NCI-H226 (cell line): Measurements from ENCODE around the gene C13orf46.

Source experiments
- DNase-seq: peaks from one replicate; pipeline ENCODE4 v3.0.0-alpha.2; 2015

Gene C13orf46

DNA sequence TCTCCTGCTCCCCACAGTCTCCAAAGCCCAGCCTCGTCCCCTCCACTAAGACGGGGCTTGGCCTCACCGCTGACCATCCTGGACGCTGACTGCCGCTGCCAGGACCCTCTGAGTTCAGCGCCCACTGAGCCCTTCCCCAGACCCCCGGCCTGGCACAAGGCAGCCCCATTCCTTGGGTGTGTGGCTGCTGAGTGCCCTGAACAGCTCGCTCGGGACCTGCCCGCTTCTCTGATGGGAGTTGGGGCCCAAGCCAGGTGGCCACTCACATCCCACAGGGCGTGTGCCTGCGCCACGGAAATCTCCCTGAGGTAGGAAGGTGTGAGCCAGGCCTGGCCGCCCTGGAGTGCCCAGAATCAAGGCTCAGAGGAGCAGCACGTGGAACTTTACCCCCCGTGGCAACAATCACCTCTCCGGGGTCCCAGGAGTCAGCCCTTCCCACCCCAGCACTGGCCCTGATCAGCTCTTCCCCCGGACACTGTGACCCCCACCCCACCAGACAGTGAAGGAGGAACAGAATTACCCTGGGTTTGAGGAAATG lies 20.8 kb downstream of the C13orf46 start:
- DNase-seq = no peak

- DNase-seq = no peak
Observed at GRCh38 chr13:113952151-113952982, 21.5 kb downstream of the C13orf46 start.

DNA sequence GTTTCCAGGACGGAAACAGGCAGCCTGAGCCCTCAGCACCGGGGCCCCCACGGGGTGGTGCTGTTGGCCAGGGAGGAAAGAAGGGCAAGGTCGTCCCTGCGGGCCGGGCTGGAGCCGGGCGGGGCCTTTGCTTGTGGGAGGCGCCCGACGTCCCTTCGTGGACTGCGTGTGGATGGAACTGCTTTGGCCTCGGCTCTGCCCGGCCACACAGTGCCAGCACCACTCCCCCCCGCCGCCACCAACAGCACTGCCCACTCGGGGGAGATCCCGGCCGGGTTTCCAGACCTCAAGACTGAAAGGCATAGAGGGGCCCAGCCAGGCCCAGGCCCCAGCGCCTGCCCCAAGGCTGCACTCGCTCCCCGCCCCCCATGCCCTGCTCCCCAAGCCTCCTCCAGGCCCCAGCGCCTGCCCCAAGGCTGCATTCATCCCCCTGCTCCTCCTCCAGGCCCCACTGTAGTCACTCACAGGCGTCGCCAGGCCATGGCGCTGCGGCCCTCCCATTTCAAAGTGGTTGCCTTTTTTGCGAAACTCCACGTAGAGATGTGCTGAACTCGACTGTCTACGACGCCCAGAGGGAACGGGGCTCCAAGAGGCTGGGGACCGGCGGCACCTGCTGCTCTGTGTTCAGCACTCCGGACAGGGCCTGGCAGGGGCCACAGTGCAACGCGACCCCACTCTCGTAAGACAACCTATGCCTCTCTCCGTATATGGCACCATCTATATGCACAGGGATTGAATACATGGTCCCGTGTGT lies 22.5 kb downstream of the C13orf46 start:
- peak; percentile 75 for DNase-seq

GRCh38 chr13:113950451-113951245 lies 23.2 kb downstream of the C13orf46 start:
- DNase-seq = no peak

DNA sequence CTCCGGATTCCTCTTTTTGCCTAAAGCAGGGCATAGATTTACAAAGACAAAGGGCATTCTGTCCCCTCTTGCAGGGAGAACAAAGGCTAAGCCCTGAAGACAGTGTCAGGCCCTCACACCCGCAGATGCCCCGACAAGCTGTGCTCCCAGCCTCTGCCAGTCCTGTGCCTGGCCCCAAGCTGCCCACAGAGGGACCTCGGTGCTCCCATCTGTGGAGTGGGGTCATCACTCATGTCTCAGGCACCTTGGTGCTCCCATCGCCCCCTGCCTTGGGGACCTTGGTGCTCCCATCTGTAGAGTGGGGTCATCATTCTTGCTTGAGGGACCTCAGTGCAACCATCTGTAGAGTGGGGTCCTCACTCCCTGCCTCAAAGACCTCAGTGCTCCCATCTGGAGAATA lies 24.3 kb downstream of the C13orf46 start:
- DNase-seq = no peak

GRCh38 chr13:113948034-113948742 lies 25.7 kb downstream of the C13orf46 start:
- DNase-seq = no peak

DNA sequence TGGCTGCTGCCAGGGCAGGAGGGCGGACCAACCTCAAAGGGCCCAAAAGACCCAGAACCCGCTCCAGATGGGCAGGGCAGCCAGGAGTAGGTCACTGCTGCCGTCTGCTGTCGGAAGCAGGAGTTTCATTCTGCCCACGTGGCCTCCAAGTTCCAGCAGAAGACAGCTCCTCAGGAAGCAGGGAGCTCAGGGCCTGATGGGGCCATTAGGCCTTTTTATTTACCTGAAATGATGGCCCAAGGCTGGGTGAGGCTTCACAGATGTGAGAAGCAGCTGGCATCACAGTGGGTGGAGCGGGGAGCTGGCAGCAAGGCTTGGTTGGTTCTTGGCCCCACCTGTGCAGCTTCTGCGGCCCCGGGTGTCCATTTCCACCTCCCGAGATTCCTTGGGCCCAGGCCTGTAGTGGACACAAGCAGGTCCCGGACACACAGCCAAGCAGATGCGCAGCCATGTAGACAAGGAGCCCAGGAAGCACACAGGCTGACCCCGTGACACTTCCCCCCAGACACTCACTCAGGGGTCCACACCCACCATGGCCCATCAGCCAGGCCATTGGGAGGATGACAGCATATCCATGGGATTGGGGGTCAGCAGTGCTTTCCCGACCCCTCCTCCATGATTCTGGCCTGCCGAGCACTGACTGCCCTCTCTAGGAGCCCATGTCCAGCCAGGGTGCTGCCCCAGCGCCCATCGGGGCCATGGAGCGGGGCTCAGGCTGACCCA lies 26.4 kb downstream of the C13orf46 start:
- peak; percentile 41 for DNase-seq

DNA sequence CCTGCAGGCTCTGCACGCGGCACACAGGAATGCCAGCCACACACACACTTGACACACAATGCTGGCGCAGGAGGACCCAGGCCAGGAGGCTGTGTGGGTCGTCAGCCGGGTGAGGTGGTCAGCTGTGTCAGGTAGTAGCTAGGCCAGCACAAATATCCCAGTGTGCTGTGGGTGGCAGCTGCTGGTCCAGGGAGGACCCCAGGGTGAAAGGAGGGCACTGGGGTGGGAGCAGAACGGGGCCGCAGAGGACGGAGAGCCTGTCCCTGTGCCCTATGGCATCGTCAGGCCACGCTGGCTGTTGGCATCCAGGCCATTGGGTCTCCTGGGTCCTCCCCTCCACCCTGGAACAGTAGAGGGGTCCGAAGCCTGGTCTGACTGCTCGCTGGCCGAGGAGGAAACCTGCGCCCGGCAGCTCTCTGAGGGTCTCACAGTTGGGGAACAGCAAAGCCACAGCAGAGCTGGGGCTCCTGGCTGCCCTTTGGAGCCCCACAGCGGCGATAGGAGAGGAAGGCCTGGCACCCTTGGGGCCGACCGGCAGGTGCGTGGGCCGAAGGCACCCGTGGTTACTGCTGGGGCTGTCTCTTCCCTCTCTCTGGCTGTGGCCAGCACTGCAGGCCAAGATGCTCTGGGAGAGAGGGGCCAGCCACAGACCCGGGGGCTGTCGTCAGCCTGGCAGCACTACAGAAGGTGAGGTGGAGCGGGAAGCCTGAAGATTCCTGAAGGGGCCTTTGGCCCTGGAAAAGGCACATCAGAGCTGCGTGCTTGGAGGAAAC lies 27.3 kb downstream of the C13orf46 start:
- DNase-seq = peak; percentile 1

DNA sequence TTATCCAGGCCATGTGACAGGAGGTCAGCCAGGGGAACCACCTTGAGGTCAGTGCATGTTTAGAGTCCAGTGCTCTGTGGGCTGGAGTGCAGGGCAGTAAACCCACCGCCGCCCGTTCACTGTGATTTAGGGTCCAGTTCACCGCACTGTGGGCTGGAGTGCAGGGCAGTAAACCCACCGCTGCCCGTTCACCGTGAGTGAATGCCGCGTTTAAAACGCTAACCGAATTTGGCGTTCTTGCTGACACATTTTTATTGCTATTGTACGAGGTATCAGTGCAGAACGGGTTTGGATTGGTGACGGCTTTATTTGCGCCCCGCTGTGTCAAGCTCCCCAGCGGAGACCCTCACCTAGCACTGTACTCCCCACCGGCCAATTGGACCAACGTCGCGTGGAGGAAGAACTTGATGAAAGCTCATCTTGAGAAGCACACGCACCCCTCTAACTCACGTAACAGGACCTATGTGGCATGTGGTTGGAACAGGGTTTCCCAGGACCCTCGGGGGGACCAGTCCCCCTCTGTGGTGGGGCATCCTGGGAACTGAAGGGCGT lies 27.9 kb downstream of the C13orf46 start:
- DNase-seq = peak; percentile 0

GRCh38 chr13:113943821-113944565 lies 29.9 kb downstream of the C13orf46 start:
- DNase-seq = no peak

GRCh38 chr13:113942591-113943103 lies 31.2 kb downstream of the C13orf46 start:
- no peak for DNase-seq

DNA sequence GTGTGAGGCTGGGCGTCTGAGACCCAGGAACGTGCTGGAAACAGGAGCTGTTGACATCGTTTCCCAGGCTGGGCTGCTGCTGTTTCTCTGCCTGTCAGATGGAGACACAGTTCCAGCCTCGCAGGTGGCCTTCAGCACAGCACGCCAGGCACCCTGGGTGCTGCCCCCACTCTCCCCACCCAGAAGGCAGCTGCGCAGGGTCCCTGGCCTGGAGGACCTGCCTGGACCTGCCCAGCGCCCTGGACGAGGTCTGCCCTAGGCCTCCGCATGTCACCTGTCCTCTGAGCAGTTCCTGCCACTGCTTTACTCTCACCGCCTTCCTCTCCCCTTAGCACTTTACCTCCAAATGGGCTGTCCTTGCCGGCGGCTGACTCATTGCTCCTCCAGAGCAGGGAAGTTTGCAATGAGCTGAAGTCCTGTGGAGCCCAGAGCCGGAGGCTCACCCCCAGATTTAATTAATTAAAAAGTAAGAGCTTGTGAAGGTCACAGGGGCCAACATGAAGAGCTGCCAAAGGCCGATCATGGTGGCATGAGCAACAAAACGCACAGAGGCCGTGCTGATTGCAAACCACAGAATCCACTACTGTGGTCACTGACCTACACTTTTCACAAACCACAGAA lies 32.2 kb downstream of the C13orf46 start:
- no peak for DNase-seq

DNA sequence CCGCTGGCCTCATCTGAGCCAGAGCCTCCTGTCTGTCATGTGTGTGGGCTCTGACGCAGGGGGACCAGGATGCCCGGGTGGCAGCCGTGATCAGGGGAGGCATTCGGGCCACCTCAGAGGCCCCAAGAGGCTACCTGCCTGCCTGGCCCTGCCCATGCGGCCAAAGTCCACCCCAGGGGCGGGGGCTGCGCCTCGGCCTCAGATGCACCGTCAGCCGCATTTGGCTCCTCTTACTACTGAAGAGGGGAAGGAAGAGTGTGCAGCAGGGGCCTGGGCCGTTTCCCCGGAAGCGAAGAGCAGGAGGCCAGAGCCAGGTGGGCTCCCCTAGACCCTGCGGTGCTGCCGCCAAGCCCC lies 34.0 kb downstream of the C13orf46 start:
- DNase-seq = no peak

DNA sequence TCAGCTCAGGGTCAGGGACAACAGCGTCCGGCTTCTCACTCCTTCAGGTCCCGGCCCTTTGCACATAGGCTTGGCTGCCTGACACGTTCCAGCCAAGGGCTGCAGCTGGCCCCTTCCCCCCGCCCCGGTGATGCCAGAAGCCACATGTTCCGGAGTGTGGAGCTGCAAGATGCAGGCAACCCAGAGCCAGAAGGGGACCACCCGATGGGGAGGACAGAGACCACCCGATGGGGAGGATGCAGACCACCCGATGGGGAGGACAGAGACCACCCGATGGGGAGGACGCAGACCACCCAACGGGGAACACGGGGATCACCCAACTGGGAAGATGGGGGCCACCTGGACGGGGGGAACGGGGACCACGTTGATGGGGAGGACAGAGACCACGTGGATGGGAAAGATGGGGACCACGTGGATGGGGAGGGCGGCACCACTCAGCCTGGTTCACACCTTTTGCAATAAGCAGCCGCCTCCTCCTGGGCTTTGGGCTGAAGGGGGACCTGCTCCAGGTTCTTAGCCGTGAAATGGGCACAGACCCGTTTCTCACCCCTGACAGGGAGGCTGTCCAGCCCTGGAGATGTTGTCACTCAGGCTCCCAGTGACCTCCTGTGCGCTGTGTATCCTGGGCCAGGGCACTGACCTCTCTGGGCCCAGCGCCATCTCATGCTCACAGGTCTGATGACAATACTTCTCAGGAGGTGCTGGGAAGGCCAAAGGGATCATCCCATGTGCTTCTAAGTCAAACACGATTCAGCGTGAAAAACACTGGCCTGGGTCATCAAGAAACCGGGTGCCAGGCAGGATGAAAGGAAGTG lies 34.5 kb downstream of the C13orf46 start:
- no peak for DNase-seq

DNA sequence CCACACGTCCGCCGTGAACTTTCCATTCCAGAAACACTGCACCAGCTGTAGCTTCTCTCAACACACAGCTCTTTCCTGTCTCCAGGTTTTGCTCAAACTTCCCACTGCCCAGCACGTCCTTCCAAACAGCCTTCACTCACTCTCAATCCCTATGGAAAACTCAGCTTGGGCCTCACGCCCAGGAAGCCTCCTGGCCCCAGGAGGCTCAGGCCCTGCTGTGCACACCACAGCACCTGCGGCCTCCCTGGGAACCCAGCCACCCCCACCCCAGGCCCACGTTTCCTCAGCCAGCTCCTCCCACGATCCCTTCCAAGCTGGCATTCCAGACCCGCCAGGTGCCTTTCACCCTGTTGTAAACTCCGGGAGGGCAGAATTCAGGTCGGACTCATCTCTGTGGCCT lies 35.2 kb downstream of the C13orf46 start:
- DNase-seq = no peak

DNA sequence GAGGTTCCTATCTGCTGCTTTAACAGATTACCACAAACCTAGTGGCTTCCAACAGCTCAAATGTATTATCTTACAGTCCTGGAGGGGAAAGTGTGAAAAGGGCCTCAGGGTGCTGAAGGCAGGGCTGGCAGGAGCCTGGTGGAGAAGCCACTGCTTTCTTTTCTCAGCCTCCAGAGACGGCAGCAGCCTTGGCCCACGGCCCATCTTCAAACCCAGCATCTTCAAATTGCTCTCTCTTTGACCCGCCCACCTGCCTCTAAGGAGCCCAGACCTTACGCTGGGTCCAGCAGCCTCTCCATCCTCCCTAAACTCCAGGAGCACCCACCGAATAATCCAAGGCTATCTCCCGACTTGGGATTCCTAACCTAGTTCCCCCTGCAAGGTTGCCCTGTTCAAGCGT lies 35.6 kb downstream of the C13orf46 start:
- peak; percentile 29 for DNase-seq

GRCh38 chr13:113937527-113938180 lies 36.2 kb downstream of the C13orf46 start:
- no peak for DNase-seq

- no peak for DNase-seq
Observed at GRCh38 chr13:113937073-113937472, 36.8 kb downstream of the C13orf46 start.
